HG02840 (cell line): ENCODE results near the gene SLC39A11.
"Not testable (repeated sequence)": the region's sequence is repeated elsewhere in the genome, so short reads cannot be mapped to it uniquely, and the experiment has no call there.

ENCODE experiments used
- ATAC-seq: cut with Tn5 transposase; IDR thresholded peaks from one replicate; pipeline ENCODE4 v1.9.1; 2021; ENCODE audit warnings: mild to moderate bottlenecking, moderate library complexity, moderate number of reproducible peaks; ENCODE audit not compliant: unreplicated experiment, low FRiP score

SLC39A11 gene

GRCh38 chr17:72648702-72649101 lies 443.8 kb downstream of the SLC39A11 start:
- no peak for ATAC-seq

- ATAC-seq, result no peak
These were observed 446.3 kb downstream of the SLC39A11 start for GRCh38 chr17:72646176-72646575.

GRCh38 chr17:72644492-72644891 lies 448.0 kb downstream of the SLC39A11 start:
- ATAC-seq, result no peak

- ATAC-seq, result no peak
These were observed 448.8 kb downstream of the SLC39A11 start for GRCh38 chr17:72643575-72644216.

GRCh38 chr17:72642720-72643119 lies 449.8 kb downstream of the SLC39A11 start:
- ATAC-seq, result no peak

- no peak for ATAC-seq
These were observed 451.9 kb downstream of the SLC39A11 start for GRCh38 chr17:72640415-72641165.

- no peak for ATAC-seq
These were observed 452.8 kb downstream of the SLC39A11 start for GRCh38 chr17:72639711-72640110.

- not testable (repeated sequence) for ATAC-seq
These were observed 453.6 kb downstream of the SLC39A11 start for GRCh38 chr17:72638932-72639331.

GRCh38 chr17:72635034-72635635 lies 457.4 kb downstream of the SLC39A11 start:
- ATAC-seq, result no peak

GRCh38 chr17:72634621-72635020 lies 457.9 kb downstream of the SLC39A11 start:
- ATAC-seq, result no peak

- ATAC-seq, result no peak
These were observed 460.4 kb downstream of the SLC39A11 start for GRCh38 chr17:72631949-72632684.

GRCh38 chr17:72631568-72631948 lies 460.9 kb downstream of the SLC39A11 start:
- no peak for ATAC-seq

GRCh38 chr17:72624652-72625051 lies 467.8 kb downstream of the SLC39A11 start:
- ATAC-seq, result no peak

- no peak for ATAC-seq
These were observed 468.3 kb downstream of the SLC39A11 start for GRCh38 chr17:72624226-72624625.

- ATAC-seq, result no peak
These were observed 469.6 kb downstream of the SLC39A11 start for GRCh38 chr17:72622661-72623433.

GRCh38 chr17:72619976-72620650 lies 472.4 kb downstream of the SLC39A11 start:
- ATAC-seq, result no peak

- no peak for ATAC-seq
These were observed 474.4 kb downstream of the SLC39A11 start for GRCh38 chr17:72618001-72618509.

GRCh38 chr17:72617557-72617956 lies 474.9 kb downstream of the SLC39A11 start:
- ATAC-seq, result no peak

GRCh38 chr17:72616447-72616846 lies 476.0 kb downstream of the SLC39A11 start:
- no peak for ATAC-seq

GRCh38 chr17:72615627-72615991 lies 476.9 kb downstream of the SLC39A11 start:
- no peak for ATAC-seq
